Lower leg skin (tissue), 4 donors: Measurements from ENCODE around the gene HOXD10. TPM values are rescaled to one million over a fixed set of nuclear protein-coding genes. Genes with fewer than 3 reads are reported as not detected.
A peak's percentile ranks its signal among the peaks of the same experiment; 100 is the strongest.

ENCODE experiments used
- DNase-seq, 2 donors: peaks; one replicate each; pipeline ENCODE4 v3.0.0-alpha.2; 2019; ENCODE audit warnings: low spot score in 2 of 2
- H3K4me3 ChIP-seq: fragments of 200-600 bp; sonication (generic); 2 replicates; pipeline ENCODE4 v1.5.1; 2017; ENCODE audit warnings: mild to moderate bottlenecking, low read depth; ENCODE audit not compliant: poor library complexity, severe bottlenecking
- POLR2A ChIP-seq, 2 donors: fragments of 450-650 bp; IDR thresholded peaks; one replicate each; pipeline ENCODE4 v1.6.1; 2016 to 2017; ENCODE audit warnings: antibody characterized with exemption in 2 of 2, mild to moderate bottlenecking in 1 of 2, moderate library complexity in 1 of 2
- WGBS, 2 donors: methylation state at CpG; one replicate each; pipeline ENCODE4 v1.1.5; 2018; 5-methylcytosine and 5-hydroxymethylcytosine counted together
- intact Hi-C: fragments of 100-400 bp; cut with DNase I; formaldehyde crosslinking; loops from one replicate; pipeline ENCODE4 v1.15.0; 2023; ENCODE audit warnings: low total_unique reads
- total RNA-seq, 4 donors: library from RNA; depleted of rRNA; stranded (reverse); fragments of >200 nt; gene quantifications; one replicate each; pipeline ENCODE4 v1.1.0, GENCODE V29; 2016
- TF ChIP-seq, protein P1 (sequence below), 3 donors: fragments of 450-650 bp; IDR thresholded peaks; one replicate each; pipeline ENCODE4 v1.5.1; 2016; ENCODE audit warnings: antibody characterized with exemption in 3 of 3, mild to moderate bottlenecking in 3 of 3, moderate library complexity in 2 of 3

The HOXD10 gene
- total RNA-seq, 4 donors from 2014 or later, result 0.29 to 3.1 (median 1.4) TPM; not detected in 1

DNA sequence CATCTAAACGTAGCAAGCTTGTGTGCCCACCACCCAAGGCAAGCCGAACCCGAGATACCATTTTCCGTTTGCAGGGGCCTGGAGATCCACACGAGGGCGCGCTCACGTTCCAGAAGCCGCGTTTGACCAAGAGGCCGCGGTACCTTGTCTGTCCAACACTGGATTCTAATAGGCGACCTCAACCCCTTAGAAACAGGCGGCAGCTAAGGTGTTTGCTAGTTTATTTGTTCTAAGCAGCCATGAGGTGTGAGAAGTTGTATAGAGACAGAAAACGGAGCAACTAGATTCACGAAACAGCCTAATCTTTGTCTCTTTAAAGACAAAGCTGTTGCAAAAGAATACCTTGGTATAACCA, 5.3 kb upstream of the HOXD10 start:
- intact Hi-C loops, result no loop called here
- TF ChIP-seq POLR2A (IDR thresholded peaks at IDR 0.05), result no peak
- TF ChIP-seq, protein P1, sequence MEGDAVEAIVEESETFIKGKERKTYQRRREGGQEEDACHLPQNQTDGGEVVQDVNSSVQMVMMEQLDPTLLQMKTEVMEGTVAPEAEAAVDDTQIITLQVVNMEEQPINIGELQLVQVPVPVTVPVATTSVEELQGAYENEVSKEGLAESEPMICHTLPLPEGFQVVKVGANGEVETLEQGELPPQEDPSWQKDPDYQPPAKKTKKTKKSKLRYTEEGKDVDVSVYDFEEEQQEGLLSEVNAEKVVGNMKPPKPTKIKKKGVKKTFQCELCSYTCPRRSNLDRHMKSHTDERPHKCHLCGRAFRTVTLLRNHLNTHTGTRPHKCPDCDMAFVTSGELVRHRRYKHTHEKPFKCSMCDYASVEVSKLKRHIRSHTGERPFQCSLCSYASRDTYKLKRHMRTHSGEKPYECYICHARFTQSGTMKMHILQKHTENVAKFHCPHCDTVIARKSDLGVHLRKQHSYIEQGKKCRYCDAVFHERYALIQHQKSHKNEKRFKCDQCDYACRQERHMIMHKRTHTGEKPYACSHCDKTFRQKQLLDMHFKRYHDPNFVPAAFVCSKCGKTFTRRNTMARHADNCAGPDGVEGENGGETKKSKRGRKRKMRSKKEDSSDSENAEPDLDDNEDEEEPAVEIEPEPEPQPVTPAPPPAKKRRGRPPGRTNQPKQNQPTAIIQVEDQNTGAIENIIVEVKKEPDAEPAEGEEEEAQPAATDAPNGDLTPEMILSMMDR (IDR thresholded peaks at IDR 0.05), result no peak
- WGBS, 2 donors, result 4 to 6% methylated on average over 16 of the region's 16 CpGs
- peak in 1 of 2 donors; percentile 90 for DNase-seq
- H3K4me3 ChIP-seq, result no peak overlapping the region

DNA sequence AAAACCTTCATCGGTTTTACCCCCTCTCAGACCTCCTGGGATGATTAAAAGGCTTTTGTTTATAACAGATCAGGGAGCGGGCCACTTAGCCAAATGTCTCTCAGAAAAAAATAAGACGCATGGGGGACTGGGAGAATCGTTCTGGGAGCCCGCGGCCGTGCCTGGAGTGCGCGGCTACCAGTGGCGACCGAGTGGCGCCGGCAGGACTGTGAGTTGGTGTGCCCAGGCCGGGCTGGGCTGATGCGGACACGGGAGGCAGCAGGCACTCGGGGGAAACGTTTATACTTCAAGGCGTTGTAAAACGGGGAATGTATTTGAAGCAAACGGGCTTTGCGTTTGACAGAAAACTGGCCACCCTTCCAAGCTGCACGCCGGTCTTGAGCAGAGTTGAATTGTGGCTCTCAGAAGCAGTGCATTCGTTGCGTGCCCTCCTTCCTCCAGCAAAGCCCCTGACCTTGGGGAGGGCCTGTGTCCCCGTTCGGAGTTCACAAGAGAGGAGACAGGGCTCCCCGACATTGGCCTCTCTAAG, 4.7 kb upstream of the HOXD10 start:
- peak in 1 of 2 donors; percentile 76 for DNase-seq
- 24 to 28% methylated on average over 28 to 29 of the region's 29 CpGs for WGBS, 2 donors
- intact Hi-C loops, result no loop called here
- no peak overlapping the region for H3K4me3 ChIP-seq
- TF ChIP-seq POLR2A (IDR thresholded peaks at IDR 0.05), result no peak
- TF ChIP-seq, protein P1 (IDR thresholded peaks at IDR 0.05), result no peak

DNA sequence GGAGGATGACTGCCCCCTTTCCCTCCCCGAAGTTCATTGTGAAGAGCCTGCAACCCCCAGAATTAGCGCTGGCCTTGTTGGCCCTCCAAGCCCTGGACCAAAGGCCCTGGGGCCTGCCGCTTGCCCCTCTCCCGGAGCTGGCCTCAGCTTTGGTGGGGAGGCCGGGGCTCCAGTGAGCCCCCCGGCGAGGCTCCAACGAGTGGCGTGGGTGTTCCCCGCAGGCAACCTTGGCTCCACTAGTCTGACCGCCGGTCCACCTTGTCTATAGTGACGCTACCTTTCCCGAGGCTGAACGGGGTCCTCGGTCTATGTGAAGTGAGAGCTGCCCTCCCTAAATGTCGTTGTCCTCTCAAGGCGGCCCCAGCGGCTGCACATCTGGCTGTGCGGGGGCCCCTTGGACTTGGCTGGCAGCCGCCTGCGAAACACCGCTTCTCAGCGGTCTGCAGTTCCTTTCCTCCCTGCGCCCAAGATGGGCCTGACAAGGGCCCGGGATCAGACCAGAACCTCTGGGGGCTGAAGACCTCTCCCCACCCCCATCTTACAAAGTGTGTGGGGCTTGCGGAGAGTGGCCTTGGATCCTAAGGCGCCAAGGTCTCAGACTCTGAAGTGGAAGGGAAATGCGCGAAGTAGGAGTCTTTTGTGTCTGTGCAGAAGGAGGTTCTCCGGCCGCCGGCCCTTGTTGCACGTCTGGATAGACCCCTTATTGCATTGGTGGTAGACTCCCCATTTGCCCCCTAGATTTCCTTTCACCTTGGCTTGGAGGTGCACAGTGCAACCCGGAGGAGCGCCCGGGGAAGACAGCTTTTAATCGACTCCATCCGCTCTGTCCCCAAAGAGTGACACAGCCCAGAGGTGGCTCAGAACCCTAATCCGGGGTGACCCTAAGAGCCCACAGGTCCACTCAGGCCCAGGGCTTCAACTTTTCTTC, 3.9 kb upstream of the HOXD10 start:
- peak in 1 of 2 donors; percentile 78 for DNase-seq
- intact Hi-C loops, result no loop called here
- TF ChIP-seq, protein P1 (IDR thresholded peaks at IDR 0.05), result no peak
- TF ChIP-seq POLR2A (IDR thresholded peaks at IDR 0.05), result no peak
- H3K4me3 ChIP-seq, result no peak overlapping the region
- WGBS, 2 donors, result 35 to 40% methylated on average over 27 to 38 of the region's 40 CpGs

DNA sequence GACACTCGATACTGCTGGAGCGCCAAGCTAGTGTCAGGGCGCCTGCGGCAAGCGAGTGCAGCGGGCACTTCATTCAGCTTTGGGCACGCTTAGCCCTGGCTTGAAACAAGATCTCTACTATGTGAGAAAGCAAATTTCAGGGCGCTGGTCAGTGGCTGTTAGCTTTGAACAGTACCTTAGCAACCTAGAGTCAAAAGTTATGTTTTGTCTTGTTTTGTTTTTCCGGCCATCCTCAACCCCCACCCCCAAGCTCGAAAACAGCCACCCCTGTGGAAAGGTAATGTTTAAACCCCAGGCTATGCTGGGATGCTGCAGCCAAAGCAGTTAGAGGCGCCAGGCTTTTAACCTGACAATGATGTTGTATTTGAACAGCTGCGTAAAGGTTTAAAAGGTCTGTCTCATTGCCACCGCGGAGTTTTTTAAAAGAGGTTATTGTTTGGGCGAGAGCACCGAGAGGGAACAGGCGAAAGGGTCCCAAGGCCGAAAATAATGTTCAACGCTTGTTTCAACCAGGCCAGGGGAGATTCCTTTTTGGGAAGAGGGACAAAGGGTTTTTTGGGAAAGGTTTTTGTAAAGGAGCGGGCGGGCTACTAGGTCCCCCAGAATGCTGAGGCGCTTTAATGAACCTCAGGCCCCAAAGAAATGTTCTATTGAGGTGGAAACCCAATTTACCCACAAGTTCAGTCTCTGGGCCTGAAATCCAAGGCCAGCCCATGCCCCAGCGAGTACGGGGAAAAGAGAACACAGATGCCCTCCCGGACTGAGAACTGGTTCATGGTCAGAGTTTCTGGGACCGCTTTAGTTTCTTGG, 2.3 kb upstream of the HOXD10 start:
- TF ChIP-seq, protein P1 (IDR thresholded peaks at IDR 0.05), result no peak
- no peak for TF ChIP-seq POLR2A (IDR thresholded peaks at IDR 0.05)
- DNase-seq, result peak in 1 of 2 donors; percentile 82
- H3K4me3 ChIP-seq, result no peak overlapping the region
- intact Hi-C loops, result no loop called here
- WGBS, 2 donors, result 43 to 53% methylated on average over 26 of the region's 26 CpGs

DNA sequence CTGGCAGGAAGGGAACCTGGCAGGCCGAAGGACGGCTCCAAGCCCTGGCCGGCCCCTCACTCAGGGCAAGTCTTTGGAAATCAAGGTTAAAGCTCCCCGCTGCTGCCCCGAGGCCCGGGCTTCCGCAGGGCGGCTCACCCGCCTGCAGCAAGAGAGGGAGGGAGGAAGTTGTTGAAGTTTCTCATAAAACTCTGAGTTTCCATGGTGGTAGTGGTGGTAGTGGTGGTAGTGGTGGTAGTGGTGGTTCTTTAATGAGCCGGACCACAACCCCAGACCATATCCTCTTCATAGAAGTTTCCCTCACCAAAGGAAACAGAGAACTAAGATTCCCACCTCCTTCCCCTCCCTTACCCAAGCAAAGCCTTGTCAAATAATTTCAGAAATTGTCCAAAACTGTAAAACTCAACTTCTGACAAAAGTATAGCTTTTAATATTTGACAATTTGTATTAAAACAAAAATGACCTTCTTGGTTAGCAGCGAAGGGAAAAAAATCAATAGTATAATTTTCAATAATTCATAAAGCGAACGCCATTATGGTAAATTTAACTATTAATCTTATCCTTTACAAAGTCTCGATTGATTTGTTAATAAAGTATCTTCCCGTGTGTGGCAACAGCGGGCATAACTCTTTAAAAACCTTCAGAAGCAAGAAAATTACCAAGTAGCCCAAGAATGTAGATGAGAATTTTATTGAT, 1.5 kb upstream of the HOXD10 start:
- intact Hi-C loops, result no loop called here
- no peak for TF ChIP-seq POLR2A (IDR thresholded peaks at IDR 0.05)
- TF ChIP-seq, protein P1 (IDR thresholded peaks at IDR 0.05), result no peak
- no peak overlapping the region for H3K4me3 ChIP-seq
- 48 to 61% methylated on average over 16 of the region's 16 CpGs for WGBS, 2 donors
- peak in 1 of 2 donors; percentile 80 for DNase-seq
